GM21367 (cell line): ENCODE results near the gene REPIN1.
"Not testable (repeated sequence)": the region's sequence is repeated elsewhere in the genome, so short reads cannot be mapped to it uniquely, and the experiment has no call there.

ENCODE experiments used
- ATAC-seq: cut with Tn5 transposase; IDR thresholded peaks from one replicate; pipeline ENCODE4 v1.9.1; 2021; ENCODE audit not compliant: unreplicated experiment

Gene REPIN1

DNA sequence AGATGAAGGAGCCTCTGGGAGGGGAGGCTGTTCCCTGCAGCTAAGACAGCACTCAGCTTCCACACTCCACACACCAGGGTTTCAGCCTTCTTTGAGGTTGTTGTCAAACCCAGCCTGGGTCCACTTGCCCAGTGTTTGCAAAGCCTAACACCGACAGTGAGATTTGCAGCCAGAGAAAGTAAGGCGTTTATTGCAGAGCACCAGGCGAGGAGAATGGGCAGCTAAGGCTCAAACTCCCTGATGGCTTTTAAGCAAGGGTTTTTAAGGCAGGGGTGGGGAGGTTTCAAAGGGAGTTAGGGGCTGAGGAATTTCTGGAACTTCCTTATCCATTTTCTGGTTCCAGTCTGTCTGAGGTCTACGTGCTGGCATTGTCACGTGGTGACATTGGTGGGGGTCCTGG lies 5.8 kb downstream of the REPIN1 start:
- ATAC-seq = no peak

DNA sequence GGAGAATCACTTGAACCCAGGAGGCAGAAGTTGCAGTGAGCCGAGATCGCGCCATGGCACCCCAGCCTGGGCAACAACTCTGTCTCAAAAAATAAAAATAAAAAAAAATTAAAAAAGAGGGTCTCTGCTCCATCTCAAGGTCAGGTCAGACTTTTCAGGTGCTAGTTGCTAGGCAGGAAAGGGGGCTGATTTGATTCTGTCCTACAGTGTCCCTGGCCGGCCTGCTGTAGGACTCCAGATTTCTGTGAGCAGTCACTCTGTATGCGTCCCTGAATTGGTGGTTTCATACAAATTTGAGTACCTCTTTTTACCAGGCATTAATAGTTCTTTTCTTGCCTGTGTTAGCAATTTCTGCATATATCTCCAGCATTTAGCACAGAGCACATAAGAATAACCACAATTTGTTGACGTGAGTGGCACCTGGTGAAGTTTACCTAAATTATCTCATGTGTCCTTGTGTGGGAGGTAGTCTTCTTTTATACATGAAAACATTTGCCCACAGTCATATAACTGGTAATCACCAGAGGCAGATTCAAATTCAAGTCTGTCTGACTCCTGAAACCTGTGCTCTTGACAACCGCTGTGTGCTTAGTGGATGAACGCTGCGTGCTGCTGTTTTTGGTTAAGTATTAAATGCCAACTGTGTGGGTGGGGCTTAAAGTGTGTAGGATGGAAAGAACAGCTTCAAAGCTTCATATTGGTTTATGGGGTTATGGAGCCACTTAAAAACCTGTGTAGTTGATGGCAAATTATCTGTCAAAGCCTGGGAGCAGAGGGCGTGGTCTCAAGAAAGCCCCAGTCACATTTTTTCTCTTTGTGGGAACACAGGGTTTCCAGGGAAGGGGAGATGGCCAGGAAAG lies 7.3 kb downstream of the REPIN1 start:
- no peak for ATAC-seq

GRCh38 chr7:150376560-150376959 lies 7.9 kb downstream of the REPIN1 start:
- no peak for ATAC-seq

DNA sequence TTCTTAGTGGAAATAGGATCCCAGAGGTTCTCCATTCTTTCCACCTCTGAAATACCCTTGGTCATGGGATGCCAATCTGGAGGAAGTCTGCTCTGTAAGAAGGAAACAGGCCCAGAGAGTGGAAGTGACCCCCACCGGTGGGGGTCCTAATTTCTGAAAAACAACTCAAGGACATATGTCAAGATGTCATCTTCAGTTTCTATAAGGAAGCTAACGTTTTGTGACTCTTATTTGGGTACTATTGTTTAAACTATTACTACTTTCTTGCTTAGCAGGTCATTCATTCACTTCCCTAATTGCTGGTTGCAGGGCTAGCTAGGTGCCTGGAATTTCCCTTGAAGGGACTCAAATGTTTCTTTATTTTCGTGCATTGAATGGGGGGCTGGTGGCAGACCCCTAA lies 8.6 kb downstream of the REPIN1 start:
- ATAC-seq = no peak

DNA sequence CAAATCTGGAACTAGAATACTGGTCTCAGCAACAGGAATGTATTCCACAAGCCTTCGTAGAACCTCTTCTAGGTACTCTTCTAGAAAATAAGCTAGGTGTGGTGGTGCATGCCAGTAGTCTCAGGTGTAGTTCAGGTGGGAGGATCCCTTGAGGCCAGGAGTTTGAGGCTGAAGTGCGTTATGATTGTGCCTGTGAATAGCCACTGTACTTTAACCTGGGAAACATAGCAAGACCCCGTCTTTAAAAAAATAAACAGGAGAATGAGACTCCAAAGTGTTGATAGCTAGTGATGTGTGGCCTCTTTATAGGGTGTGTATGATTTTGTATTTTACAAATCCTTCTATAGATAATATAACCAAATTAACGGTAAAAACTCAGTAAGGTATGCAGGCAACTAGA lies 9.0 kb downstream of the REPIN1 start:
- ATAC-seq = no peak

- ATAC-seq = no peak
These were observed 9.7 kb downstream of the REPIN1 start for GRCh38 chr7:150378115-150378852.

DNA sequence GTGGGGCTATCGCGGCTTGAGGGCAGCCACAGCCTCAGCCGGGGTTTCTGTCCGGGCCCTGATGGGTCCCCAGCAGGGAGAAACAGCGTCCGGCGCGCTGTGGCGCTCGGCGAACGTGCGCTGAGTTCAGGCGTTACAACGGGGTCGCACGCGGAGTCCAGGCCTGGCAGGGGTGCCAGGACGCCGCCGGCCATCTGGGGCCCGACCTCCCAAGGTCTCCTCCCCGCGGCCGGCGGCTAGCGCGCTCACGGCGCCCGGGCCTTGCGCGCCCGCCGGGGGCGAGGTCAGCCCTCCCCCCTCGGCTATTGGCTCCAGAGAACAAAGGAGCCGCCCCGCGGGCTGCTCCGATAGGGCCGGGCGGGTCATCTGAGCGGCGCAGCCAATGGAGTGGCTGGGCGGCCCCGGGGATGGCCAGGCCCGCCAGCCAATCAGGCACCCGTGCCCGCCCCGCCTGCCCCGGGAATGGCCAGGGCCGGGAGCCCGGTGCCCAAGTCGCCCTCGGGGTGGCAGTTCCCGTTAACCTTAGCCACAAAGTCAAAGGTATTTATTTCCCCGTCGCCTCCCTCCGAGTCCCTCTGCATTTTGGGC lies 10.3 kb downstream of the REPIN1 start, which contains the start of gene ZNF775:
ZNF775 (plus strand) TSS at position 478 of the 588 bp plus-strand sequence. CDS start 9,141 bp downstream, outside the sequence.
- ATAC-seq = peak; percentile 78

DNA sequence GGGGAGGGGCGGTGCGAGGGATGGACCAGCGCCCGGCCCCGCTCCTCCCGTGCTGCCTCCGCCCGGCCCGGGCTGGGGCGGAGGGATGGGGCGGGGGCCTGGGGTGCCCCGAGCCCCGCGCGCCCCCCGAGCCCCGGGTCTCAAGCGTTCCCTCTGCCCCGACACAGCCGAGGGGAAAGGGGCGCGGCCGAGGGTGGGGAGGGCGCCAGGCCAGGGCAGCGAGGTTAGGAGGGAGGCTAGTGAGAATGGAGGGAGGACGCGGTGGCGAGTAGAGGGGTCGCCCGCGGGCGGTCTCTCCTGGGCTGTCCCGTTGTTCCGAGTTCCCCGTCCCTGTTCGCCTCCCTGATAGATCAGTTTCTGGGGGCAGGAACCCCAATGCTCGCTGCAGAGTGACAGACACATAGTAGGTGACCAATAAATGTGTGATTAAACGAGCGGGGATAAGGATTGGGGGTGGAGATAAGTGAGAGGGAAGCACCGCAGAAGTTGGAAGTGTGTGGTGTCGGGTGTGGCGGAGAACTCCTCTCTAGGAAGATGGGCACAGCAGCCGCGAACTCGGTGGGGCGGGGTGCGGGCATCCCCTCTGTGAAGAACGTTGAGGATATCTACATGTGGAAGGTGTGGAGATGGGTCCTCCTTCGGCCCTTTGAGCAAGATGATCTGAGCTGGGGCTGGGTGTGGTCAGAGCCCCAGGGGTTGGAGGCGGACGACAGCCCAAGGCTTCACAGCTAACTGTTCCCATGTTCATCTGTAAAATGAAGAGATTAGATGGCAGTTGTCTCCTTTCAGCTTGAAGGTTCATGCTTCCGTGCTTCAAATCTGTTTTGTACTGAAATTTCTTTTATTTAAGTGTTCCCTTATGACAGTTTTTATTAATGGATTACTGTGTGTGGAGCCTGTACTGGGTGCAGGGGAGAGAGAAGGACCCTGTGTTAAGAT lies 11.1 kb downstream of the REPIN1 start:
- ATAC-seq = no peak

GRCh38 chr7:150380463-150380862 lies 11.8 kb downstream of the REPIN1 start:
- no peak for ATAC-seq

GRCh38 chr7:150381096-150381495 lies 12.5 kb downstream of the REPIN1 start:
- ATAC-seq = no peak

GRCh38 chr7:150381785-150382122 lies 13.1 kb downstream of the REPIN1 start:
- no peak for ATAC-seq

- no peak for ATAC-seq
These were observed 13.7 kb downstream of the REPIN1 start for GRCh38 chr7:150382123-150382843.

DNA sequence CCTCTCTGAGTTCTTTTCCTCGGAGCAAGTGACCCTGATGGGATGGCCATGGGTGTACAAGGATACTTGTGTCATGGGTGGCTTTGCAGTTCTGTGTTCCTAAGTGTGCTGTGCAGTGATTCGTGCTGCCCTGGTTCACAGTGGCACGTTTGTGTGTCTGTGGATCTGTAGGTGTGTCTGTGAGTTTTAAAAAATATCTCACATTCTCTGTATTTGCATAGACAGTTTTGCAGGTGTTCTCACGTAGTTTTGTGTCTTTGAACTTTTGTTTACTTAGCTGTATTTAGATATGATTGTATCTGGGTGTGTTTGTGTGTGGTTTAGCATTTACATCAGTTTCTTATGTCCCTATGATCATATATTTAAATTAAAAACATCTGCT lies 14.2 kb downstream of the REPIN1 start:
- no peak for ATAC-seq

GRCh38 chr7:150383710-150384397 lies 15.2 kb downstream of the REPIN1 start:
- ATAC-seq = no peak

DNA sequence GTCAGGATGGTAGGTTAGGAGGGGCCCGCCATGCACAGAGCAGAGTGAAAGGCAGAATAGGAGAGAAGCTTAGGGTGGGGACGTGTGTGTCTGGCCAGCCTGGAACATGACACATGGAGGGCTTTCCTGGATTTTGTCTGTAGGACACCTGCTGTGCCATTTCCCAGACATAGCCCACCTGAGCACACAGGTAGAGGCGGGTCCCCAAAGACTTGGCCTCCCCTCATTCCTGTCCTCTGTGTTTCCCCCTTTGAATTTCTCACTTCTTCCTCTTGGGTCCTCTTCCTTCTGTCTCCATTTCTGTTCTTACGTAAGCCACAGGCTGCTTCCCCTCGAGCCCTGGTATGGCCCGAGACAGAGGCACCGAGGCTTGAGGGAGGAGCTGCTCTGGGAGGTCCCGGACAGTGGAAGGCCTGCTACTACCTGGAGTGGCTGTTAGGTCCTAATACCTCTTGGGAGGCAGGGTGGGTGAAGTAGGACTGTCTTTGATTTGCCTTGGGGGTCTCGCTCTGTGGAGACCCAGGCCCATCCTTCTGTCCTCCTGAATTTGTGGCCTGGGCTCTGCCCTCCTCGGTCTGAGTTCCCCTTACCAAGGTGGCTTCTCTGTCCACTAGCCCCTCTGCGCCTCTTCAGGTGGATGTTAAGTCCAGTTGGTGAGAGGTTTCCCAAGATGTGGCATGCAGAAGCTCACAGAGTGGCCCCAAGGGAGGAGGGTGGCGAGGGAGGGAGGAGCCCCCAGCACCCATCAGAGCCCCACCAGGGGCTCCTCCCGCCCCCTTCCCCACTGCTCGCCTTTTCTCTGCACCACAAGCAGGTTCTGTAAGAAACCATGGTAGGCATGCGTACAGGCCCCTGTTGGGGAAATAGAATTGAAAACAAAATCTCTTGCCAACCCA lies 16.0 kb downstream of the REPIN1 start:
- ATAC-seq = no peak

GRCh38 chr7:150385302-150385723 lies 16.7 kb downstream of the REPIN1 start:
- no peak for ATAC-seq

GRCh38 chr7:150385884-150386283 lies 17.3 kb downstream of the REPIN1 start:
- ATAC-seq = not testable (repeated sequence)

GRCh38 chr7:150388306-150388705 lies 19.7 kb downstream of the REPIN1 start:
- no peak for ATAC-seq
